DMS53 (cell line): ENCODE results near the gene PDSS2.
A peak's percentile ranks its signal among the peaks of the same experiment; 100 is the strongest.
"Not testable (repeated sequence)": the region's sequence is repeated elsewhere in the genome, so short reads cannot be mapped to it uniquely, and the experiment has no call there.

ENCODE experiments used
- DNase-seq: peaks from one replicate; lab custom pipeline; 2025; lab: John Stamatoyannopoulos, UW

PDSS2 gene

GRCh38 chr6:107475360-107475759 lies 16.0 kb upstream of the PDSS2 start:
- DNase-seq = not testable (repeated sequence)

DNA sequence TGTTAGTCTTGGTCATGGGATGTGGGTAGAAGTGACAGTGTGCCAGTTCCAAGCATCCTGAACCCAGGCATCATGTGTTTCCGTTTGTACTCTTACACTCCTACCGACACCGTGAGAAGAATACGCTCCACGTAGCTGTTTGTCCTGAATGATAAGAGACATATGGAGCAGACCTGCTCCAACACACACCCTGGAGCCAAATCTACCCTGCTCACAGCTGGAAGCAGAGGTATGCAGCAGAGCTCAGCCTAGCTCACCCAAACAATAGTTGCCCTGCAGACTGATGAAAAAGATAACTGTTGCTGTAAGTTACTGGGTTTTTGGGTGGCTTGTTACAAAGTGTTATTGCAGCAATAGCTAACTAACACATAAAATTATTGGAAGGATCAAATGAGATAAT lies 14.3 kb upstream of the PDSS2 start:
- DNase-seq = no peak

GRCh38 chr6:107470364-107470763 lies 11.0 kb upstream of the PDSS2 start:
- no peak for DNase-seq

DNA sequence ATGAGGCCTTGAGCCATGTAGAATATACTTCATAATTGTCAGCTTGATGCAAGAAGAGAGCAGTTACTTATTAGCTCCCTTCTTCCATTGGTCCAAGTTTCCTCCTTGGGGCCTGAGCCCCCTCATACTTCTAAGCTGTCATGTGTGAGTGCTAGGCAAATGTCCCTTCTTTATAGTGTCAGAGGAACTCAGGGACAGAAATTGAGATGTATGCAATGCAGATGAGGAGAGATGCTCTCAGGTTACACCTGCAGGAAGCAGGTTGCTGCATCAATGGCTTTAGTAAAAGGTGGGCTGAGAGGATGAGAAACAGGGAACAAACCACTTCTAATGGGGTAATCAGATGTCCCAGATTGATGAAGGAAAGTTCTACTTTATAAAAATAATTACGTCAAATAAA lies 6.7 kb upstream of the PDSS2 start:
- no peak for DNase-seq

- no peak for DNase-seq
These were observed 793 bp upstream of the PDSS2 start for GRCh38 chr6:107460083-107460631.

- DNase-seq = peak; percentile 64
These were observed 587 bp downstream of the PDSS2 start for GRCh38 chr6:107458672-107459282.

DNA sequence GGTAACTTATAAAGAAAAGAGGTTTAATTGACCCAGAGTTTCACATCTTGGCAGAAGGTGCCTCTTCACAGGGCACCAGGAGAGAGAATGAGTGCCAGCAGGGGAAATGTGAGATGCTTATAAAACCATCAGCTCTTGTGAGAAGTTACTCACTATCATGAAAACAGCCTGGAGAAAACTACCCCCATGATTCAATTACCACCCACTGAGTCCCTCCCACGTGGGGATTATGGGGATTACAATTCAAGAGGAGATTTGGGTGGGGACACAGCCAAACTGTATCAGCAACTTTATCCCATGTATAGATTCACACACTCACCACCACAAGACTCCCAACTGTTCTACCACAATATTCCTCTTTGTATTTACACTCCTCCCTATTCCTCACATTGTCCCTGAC lies 10.6 kb downstream of the PDSS2 start:
- DNase-seq = no peak

GRCh38 chr6:107447663-107448216 lies 11.6 kb downstream of the PDSS2 start:
- DNase-seq = peak; percentile 26

- DNase-seq = no peak
These were observed 15.1 kb downstream of the PDSS2 start for GRCh38 chr6:107444277-107444676.

- no peak for DNase-seq
These were observed 15.6 kb downstream of the PDSS2 start for GRCh38 chr6:107443608-107444267.

GRCh38 chr6:107442938-107443607 lies 16.3 kb downstream of the PDSS2 start:
- DNase-seq = no peak

DNA sequence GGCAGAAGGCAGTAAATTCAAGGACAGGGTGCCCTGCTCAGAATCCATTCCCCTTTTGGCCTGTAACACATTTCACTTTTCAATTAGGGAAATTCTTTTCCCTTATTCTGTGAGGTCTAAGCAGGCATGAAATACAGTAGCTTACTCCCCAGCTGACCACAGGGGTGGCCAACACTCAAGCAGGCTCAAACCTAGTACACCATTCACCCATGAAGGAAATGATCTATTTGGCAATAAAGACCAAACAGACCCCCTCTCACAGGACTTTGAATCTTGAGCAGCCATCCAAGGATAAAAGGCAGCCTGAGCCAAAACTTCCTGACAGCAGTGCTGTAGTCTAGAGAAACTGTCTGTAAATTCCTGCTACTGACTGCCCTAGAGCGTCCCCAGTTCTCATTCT lies 17.7 kb downstream of the PDSS2 start:
- no peak for DNase-seq

- DNase-seq = no peak
These were observed 18.4 kb downstream of the PDSS2 start for GRCh38 chr6:107440936-107441335.

- no peak for DNase-seq
These were observed 20.0 kb downstream of the PDSS2 start for GRCh38 chr6:107439406-107439805.

DNA sequence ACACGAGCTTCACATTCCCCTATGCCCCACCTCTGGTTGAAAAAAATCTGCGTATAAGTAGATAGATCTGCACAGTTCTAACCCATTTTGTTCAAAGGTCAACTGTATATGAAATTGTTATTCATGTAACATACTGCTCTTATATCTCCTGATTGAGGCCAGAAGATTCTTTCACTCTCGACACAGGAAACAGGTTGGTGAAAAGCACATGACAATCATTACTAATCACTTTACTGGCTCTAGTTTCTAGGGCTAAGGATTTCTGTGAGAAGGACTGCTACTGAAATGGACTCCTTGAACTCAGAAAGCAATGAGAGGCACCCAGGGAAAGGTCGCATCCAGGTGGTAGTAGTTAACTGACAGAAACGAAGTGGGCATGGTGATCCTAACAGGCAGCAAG lies 21.7 kb downstream of the PDSS2 start:
- DNase-seq = no peak

DNA sequence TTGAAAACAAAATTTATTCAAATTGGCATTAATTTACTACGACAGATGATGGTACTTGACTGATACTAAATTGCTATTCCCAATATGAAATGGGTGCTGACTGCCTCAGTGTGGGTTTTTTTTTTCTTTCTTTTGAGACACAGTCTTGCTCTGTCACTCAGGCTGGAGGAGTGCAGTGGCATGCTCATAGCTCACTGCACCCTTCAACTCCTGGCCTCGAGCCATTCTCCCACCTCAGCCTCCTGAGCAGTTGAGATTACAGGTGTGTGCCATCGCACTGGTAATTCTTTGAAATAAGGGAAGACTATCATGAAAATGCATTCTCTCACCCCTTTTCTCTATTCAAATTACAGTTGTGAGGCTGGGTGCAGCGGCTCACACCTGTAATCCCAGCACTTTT lies 22.5 kb downstream of the PDSS2 start:
- DNase-seq = no peak

- peak; percentile 2 for DNase-seq
These were observed 23.6 kb downstream of the PDSS2 start for GRCh38 chr6:107435798-107436197.

- DNase-seq = peak; percentile 3
These were observed 24.6 kb downstream of the PDSS2 start for GRCh38 chr6:107434812-107435211.

- not testable (repeated sequence) for DNase-seq
These were observed 33.4 kb downstream of the PDSS2 start for GRCh38 chr6:107425951-107426350.

- no peak for DNase-seq
These were observed 35.8 kb downstream of the PDSS2 start for GRCh38 chr6:107423474-107423990.

DNA sequence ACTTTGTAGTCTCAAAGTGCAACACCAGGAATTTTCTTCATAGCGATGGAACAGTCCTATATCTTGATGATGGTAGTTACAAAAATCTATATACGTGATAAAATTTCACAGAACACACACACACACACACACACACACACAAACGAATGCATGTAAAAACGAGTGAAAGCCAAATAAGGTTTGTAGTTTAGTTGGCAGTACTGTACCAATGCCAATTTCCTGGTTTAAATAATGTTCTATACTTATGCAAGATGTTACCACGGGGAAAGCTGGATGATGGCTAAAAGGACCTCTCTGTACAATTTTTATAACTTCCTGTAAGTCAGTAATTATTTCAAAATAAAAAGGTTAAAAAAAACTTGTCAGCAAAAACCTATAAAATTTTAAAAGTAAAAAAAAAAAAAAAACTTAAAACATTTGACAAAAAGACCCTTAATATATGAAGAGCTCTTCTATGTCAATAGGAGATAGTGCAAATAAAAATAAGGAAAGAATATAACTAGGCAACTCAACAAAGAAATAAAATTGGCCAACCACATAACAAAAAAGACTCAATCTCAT lies 37.6 kb downstream of the PDSS2 start:
- no peak for DNase-seq

DNA sequence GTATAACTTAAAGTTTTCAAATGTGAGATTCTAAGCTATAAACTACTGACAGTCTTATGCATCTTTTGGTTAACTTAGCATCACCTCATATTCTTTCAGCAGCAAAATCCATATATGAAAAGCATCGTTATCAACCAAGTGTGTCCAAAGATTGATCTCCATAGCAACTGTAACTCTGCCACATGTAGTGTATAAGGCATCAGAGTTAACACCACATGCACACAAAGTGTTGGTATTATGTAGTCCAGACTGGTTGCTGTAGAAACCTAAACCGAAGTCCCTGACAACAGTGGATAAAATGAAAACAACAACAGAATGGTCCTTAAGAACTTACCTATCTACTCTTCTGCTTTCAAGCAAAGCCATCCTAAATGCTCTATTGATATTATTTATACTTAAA lies 39.6 kb downstream of the PDSS2 start:
- peak; percentile 74 for DNase-seq
